ENCODE measurements around the gene PLAU.

The PLAU gene

GRCh38 chr10:73873142-73873837, 37.6 kb upstream of the PLAU start:
- peak overlapping the region; percentile 16 for H3K4me3 ChIP-seq (ENCODE audit: insufficient read length, low read depth)
- no peaks in the 10 kb centered on the region for H3K27me3 ChIP-seq (ENCODE audit: insufficient read depth, insufficient read length)
- TF ChIP-seq ZNF274 (IDR thresholded peaks at IDR 0.05; ENCODE audit: low read depth, low read length), result no peak
- no peak for TF ChIP-seq YY1 (IDR thresholded peaks at IDR 0.05; ENCODE audit: insufficient read depth, insufficient read length)
- TF ChIP-seq SUZ12 (IDR thresholded peaks at IDR 0.05; ENCODE audit: extremely low read depth, insufficient read depth, insufficient read length), result no peak
- no peaks in the 10 kb centered on the region for H3K9me3 ChIP-seq (ENCODE audit: insufficient read depth, low read length)
- no peak for DNase-seq (ENCODE audit: low read depth, low spot score)
- H3K9ac ChIP-seq (ENCODE audit: insufficient read length, low read depth), result peak overlapping the region; percentile 56
- peaks cover 14% of the 10 kb centered on the region for H3K4me1 ChIP-seq (ENCODE audit: insufficient read depth, insufficient read length)
- H3K36me3 ChIP-seq (ENCODE audit: insufficient read depth, insufficient read length, low read length), result peaks cover 46% of the 10 kb centered on the region

- peaks cover 41% of the 10 kb centered on the region for H3K36me3 ChIP-seq (ENCODE audit: insufficient read depth, insufficient read length, low read length)
- H3K27me3 ChIP-seq (ENCODE audit: insufficient read depth, insufficient read length), result no peaks in the 10 kb centered on the region
- H3K4me1 ChIP-seq (ENCODE audit: insufficient read depth, insufficient read length), result peaks cover 14% of the 10 kb centered on the region
- no peak for TF ChIP-seq SUZ12 (IDR thresholded peaks at IDR 0.05; ENCODE audit: extremely low read depth, insufficient read depth, insufficient read length)
- no peak for TF ChIP-seq YY1 (IDR thresholded peaks at IDR 0.05; ENCODE audit: insufficient read depth, insufficient read length)
- TF ChIP-seq ZNF274 (IDR thresholded peaks at IDR 0.05; ENCODE audit: low read depth, low read length), result no peak
- H3K9me3 ChIP-seq (ENCODE audit: insufficient read depth, low read length), result no peaks in the 10 kb centered on the region
- DNase-seq (ENCODE audit: low read depth, low spot score), result no peak
- peak overlapping the region; percentile 39 for H3K4me3 ChIP-seq (ENCODE audit: insufficient read length, low read depth)
- peak overlapping the region; percentile 64 for H3K9ac ChIP-seq (ENCODE audit: insufficient read length, low read depth)
Observed at GRCh38 chr10:73873838-73874215, 37.1 kb upstream of the PLAU start.

- peak within 1 kb of the TSS; percentile 80 for H3K9ac ChIP-seq (ENCODE audit: insufficient read length, low read depth)
- peaks cover 35% of the 10 kb centered on the region for H3K36me3 ChIP-seq (ENCODE audit: insufficient read depth, insufficient read length, low read length)
- no peaks in the 10 kb centered on the region for H3K27me3 ChIP-seq (ENCODE audit: insufficient read depth, insufficient read length)
- H3K9me3 ChIP-seq (ENCODE audit: insufficient read depth, low read length), result no peaks in the 10 kb centered on the region
- H3K4me1 ChIP-seq (ENCODE audit: insufficient read depth, insufficient read length), result peaks cover 14% of the 10 kb centered on the region
- DNase-seq (ENCODE audit: low read depth, low spot score), result peak; percentile 44
- no peak for TF ChIP-seq YY1 (IDR thresholded peaks at IDR 0.05; ENCODE audit: insufficient read depth, insufficient read length)
- TF ChIP-seq ZNF274 (IDR thresholded peaks at IDR 0.05; ENCODE audit: low read depth, low read length), result no peak
- TF ChIP-seq SUZ12 (IDR thresholded peaks at IDR 0.05; ENCODE audit: extremely low read depth, insufficient read depth, insufficient read length), result no peak
- H3K4me3 ChIP-seq (ENCODE audit: insufficient read length, low read depth), result peak within 1 kb of the TSS; percentile 54
Observed at GRCh38 chr10:73874267-73875138, 36.4 kb upstream of the PLAU start, which contains the start of gene CAMK2G. Gene CAMK2G, minus strand, starts transcription at chr10:73874555. Its CDS starts 94 bp downstream, at chr10:73874461.

- Histone ChIP-seq H3K27me3 (ENCODE audit: insufficient read depth, insufficient read length) (no peaks in the 10 kb centered on the region), H3K4me1 (ENCODE audit: insufficient read depth, insufficient read length) (peaks cover 14% of the 10 kb centered on the region), H3K9ac (ENCODE audit: insufficient read length, low read depth) (no peak overlapping the region), H3K36me3 (ENCODE audit: insufficient read depth, insufficient read length, low read length) (peaks cover 32% of the 10 kb centered on the region), H3K4me3 (ENCODE audit: insufficient read length, low read depth) (no peak overlapping the region), H3K9me3 (ENCODE audit: insufficient read depth, low read length) (no peaks in the 10 kb centered on the region)
- TF ChIP-seq ZNF274 (IDR thresholded peaks at IDR 0.05; ENCODE audit: low read depth, low read length), result no peak
- no peak for TF ChIP-seq YY1 (IDR thresholded peaks at IDR 0.05; ENCODE audit: insufficient read depth, insufficient read length)
- no peak for TF ChIP-seq SUZ12 (IDR thresholded peaks at IDR 0.05; ENCODE audit: extremely low read depth, insufficient read depth, insufficient read length)
- no peak for DNase-seq (ENCODE audit: low read depth, low spot score)
Observed at GRCh38 chr10:73875139-73875475, 35.8 kb upstream of the PLAU start.

- no peak overlapping the region for H3K9ac ChIP-seq (ENCODE audit: insufficient read length, low read depth)
Observed at GRCh38 chr10:73876157-73876556, 34.8 kb upstream of the PLAU start.

GRCh38 chr10:73876566-73876965, 34.4 kb upstream of the PLAU start:
- peaks cover 14% of the 10 kb centered on the region for H3K4me1 ChIP-seq (ENCODE audit: insufficient read depth, insufficient read length)
- no peak overlapping the region for H3K9ac ChIP-seq (ENCODE audit: insufficient read length, low read depth)
- TF ChIP-seq YY1 (IDR thresholded peaks at IDR 0.05; ENCODE audit: insufficient read depth, insufficient read length), result no peak
- no peak overlapping the region for H3K4me3 ChIP-seq (ENCODE audit: insufficient read length, low read depth)
- H3K9me3 ChIP-seq (ENCODE audit: insufficient read depth, low read length), result no peaks in the 10 kb centered on the region
- H3K36me3 ChIP-seq (ENCODE audit: insufficient read depth, insufficient read length, low read length), result peaks cover 17% of the 10 kb centered on the region
- DNase-seq (ENCODE audit: low read depth, low spot score), result no peak
- no peaks in the 10 kb centered on the region for H3K27me3 ChIP-seq (ENCODE audit: insufficient read depth, insufficient read length)

More at GRCh38 chr10:73876157-73876556, 34.8 kb upstream of the PLAU start:
- Histone ChIP-seq H3K36me3 (ENCODE audit: insufficient read depth, insufficient read length, low read length) (peaks cover 21% of the 10 kb centered on the region), H3K4me1 (ENCODE audit: insufficient read depth, insufficient read length) (peaks cover 14% of the 10 kb centered on the region), H3K9me3 (ENCODE audit: insufficient read depth, low read length) (no peaks in the 10 kb centered on the region), H3K27me3 (ENCODE audit: insufficient read depth, insufficient read length) (no peaks in the 10 kb centered on the region), H3K4me3 (ENCODE audit: insufficient read length, low read depth) (no peak overlapping the region)
- TF ChIP-seq SUZ12 (IDR thresholded peaks at IDR 0.05; ENCODE audit: extremely low read depth, insufficient read depth, insufficient read length), result no peak
- TF ChIP-seq ZNF274 (IDR thresholded peaks at IDR 0.05; ENCODE audit: low read depth, low read length), result no peak
- TF ChIP-seq YY1 (IDR thresholded peaks at IDR 0.05; ENCODE audit: insufficient read depth, insufficient read length), result no peak
- no peak for DNase-seq (ENCODE audit: low read depth, low spot score)

GRCh38 chr10:73876971-73877370, 34.0 kb upstream of the PLAU start:
- Histone ChIP-seq H3K36me3 (ENCODE audit: insufficient read depth, insufficient read length, low read length) (peaks cover 13% of the 10 kb centered on the region), H3K27me3 (ENCODE audit: insufficient read depth, insufficient read length) (no peaks in the 10 kb centered on the region), H3K9me3 (ENCODE audit: insufficient read depth, low read length) (no peaks in the 10 kb centered on the region), H3K9ac (ENCODE audit: insufficient read length, low read depth) (no peak overlapping the region), H3K4me3 (ENCODE audit: insufficient read length, low read depth) (no peak overlapping the region), H3K4me1 (ENCODE audit: insufficient read depth, insufficient read length) (peaks cover 14% of the 10 kb centered on the region)
- DNase-seq (ENCODE audit: low read depth, low spot score), result no peak
- TF ChIP-seq ZNF274 (IDR thresholded peaks at IDR 0.05; ENCODE audit: low read depth, low read length) (no peak), YY1 (IDR thresholded peaks at IDR 0.05; ENCODE audit: insufficient read depth, insufficient read length) (no peak), SUZ12 (IDR thresholded peaks at IDR 0.05; ENCODE audit: extremely low read depth, insufficient read depth, insufficient read length) (no peak)

Measured in NT2/D1 (cell line).